ENCODE data around the gene TOP3A.
"Not testable (repeated sequence)": the region's sequence is repeated elsewhere in the genome, so short reads cannot be mapped to it uniquely, and the experiment has no call there.

TOP3A gene

GRCh38 chr17:18314731-18315561 is at the start of gene TOP3A, which contains the start of gene SMCR8:
TSS of gene TOP3A (minus strand) at chr17:18314994. CDS start at chr17:18314778, 216 bp downstream.
TSS of gene SMCR8 (plus strand) at chr17:18315293. CDS start at chr17:18315790, 497 bp downstream.
- peak; percentile 95 to 97 for DNase-seq (ENCODE audit: low read depth in 2 of 2)

- DNase-seq (ENCODE audit: low read depth in 2 of 2): no peak
Measured at GRCh38 chr17:18364166-18364565, 49.4 kb upstream of the TOP3A start.

DNA sequence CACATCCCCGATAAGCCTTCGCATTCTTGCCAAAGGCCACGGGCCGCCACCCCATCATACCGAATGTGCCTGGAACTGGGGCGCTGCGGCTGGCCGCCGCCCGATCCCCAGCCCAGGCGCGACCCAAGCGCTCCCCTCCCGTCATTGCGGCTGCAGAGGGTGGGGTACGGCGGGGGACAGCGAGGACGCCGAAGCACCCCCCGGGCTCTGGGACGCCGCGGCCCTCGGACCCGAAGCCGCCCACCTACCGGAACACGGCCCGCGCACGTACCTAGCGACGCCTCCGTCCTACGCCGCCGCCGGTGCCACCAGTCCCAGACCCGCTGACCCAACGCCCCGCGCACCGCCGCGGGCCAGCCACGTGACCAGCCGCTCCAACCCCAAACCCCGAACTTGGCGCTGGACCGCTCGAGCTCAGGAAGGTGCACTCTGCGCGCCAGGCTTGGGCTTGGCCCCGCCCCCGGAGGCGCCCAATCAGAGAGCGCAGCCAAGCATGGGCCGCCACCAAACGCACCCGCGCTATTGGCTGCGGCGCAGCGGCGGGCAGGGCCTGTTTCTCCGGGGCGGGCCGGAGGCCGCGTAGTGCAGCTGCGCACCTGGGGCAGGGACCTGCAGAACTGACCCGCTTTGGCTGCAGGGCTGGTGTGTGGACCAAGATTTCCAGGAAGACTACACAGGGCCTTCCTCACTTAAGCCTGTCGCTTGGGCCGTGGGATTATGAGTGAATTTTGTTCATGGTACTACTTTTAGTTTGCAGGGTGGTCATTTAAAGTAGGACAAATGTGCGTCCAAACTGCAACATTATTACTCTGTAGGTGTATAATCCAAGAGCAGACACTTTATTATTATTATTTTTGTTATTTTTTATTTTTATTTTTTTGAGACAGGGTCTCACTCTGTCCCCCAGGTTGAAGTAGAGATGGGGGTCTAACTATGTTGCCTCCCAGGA is 48.6 kb upstream of the TOP3A start, which contains the start of gene SHMT1:
TSS of gene SHMT1 (minus strand) at position 450 of the 949 bp plus-strand sequence. CDS start 7,569 bp downstream, outside the sequence.
- DNase-seq (ENCODE audit: low read depth in 2 of 2): peak; percentile 89 to 93

DNA sequence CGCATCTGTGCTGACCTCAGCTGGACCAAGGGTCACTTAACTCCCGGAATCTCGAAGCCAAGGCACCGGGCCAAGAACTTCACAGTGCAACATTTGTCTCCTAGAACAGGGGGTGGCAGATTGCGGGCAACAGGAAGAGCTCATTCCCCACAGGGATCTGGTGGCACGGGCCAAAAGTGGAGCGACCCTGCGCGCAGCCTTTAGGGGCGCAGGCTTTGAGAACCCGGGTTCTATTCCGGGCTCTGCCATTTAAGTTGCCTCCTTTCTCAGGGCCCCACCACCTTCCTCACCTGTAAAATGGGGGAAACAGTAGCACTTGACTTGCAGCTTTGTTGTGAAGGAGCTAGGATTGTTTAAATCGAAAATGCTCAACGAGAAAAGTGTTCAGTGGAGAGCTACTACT is 47.9 kb upstream of the TOP3A start:
- no peak for DNase-seq (ENCODE audit: low read depth in 2 of 2)

DNA sequence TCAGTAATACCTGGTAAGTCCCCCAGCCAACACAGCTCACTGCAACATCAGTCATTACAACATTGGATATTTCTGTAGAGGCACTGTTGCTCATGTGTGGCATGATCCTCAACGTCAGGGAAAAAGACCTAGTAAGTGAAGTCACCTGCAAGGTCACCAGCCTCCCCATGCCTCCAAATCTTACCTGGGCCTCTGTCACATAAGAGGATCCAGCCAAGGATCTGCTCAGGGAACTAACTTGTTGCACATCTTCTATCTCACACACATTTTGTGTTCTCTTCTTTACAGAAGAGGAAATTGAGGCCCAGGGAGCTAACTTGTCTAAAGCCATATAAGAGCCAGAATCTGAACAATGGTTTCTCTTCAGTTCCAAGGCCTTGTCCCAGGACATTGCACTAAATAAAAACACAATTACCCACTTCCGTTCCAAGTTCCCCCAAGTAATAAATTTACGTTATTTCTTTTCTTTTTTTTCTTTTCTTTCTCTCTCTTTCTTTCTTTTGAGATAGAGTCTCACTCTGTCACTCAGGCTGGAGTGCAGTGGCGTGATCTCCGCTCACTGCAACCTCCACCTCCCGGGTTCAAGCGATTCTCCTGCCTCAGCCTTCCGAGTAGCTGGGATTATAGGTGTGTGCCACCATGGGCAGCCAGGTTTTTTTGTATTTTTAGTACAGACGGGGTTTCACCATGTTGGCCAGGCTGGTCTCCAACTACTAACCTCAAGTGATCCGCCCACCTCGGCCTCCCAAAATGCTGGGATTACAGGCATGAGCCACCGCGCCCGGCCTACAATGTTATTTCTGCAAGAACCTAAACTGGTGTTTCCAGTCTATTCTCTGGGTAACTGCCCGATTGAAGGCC is 47.3 kb upstream of the TOP3A start:
- no peak for DNase-seq (ENCODE audit: low read depth in 2 of 2)

GRCh38 chr17:18360518-18360917 is 45.7 kb upstream of the TOP3A start:
- no peak for DNase-seq (ENCODE audit: low read depth in 2 of 2)

- no peak for DNase-seq (ENCODE audit: low read depth in 2 of 2)
Measured at GRCh38 chr17:18356624-18357023, 41.8 kb upstream of the TOP3A start.

DNA sequence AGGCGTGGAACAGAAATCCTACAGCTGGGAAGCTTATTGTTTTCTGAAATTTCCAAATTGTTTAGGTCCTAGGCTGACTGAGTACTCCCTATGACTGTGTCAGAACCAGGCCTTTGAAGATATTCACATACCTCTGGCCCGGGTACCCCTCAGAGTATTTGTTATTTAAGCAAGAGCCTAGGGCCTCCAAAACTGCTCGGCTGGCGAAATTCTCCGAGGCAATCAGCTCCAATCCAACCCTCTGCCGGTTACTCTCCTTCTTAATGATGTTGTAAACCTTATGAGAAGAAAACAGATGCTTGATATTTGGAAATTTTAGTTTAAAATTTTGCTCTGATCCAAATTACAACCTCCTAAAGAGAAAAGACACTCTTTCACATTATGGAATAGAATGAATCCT is 38.7 kb upstream of the TOP3A start:
- DNase-seq (ENCODE audit: low read depth in 2 of 2): no peak

DNA sequence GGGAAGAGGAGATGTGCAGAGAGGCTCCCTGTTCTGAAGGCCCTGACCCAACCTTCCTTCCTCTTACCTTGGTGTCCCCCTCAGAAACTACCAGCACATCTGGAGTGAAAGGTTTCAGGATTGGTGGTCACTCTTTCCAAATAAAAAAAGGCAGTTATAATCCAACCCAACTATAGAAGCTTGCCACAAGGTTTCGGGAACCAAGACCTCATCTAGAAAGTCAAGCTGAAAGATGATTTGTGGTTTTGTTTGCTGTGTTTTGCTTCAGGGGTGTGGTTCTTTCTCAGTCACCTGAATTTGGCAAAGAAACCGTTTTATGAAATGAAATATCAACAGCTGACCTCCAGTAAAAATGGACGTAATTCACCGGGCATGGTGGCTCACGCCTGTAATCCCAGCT is 29.2 kb upstream of the TOP3A start:
- no peak for DNase-seq (ENCODE audit: low read depth in 2 of 2)

DNA sequence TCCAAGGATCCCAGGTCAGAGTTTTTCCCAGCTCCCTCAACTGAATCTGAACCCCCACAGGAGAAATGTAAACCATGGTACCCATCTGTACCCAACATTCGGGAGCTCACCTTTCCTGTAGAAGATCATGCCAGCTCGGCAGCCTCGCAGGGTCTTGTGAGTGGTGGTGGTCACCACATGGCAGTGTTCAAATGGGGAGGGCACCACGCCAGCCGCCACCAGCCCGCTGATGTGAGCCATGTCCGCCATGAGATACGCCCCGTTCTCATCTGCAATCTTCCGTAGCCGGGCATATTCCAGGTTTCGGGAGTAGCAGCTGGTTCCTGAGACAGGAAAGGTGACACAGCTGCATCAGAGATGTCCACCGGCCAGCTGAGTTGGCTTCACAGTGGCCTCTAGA is 25.1 kb upstream of the TOP3A start:
- DNase-seq (ENCODE audit: low read depth in 2 of 2): no peak

DNA sequence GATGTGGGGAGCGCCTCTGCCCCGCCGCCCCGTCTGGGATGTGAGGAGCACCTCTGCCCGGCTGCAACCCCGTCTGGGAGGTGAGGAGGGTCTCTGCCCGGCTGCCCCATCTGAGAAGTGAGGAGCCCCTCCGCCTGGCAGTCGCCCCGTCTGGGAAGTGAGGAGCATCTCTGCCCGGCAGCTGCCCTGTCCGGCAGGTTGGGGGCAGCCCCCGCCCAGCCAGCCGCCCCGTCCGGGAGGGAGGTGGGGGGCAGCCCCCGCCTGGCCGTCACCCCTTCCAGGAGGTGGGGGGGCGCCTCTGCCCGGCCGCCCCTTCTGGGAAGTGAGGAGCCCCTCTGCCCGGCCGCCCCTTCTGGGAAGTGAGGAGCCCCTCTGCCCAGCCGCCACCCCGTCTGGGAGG is 23.4 kb upstream of the TOP3A start:
- DNase-seq (ENCODE audit: low read depth in 2 of 2): not testable (repeated sequence)

DNA sequence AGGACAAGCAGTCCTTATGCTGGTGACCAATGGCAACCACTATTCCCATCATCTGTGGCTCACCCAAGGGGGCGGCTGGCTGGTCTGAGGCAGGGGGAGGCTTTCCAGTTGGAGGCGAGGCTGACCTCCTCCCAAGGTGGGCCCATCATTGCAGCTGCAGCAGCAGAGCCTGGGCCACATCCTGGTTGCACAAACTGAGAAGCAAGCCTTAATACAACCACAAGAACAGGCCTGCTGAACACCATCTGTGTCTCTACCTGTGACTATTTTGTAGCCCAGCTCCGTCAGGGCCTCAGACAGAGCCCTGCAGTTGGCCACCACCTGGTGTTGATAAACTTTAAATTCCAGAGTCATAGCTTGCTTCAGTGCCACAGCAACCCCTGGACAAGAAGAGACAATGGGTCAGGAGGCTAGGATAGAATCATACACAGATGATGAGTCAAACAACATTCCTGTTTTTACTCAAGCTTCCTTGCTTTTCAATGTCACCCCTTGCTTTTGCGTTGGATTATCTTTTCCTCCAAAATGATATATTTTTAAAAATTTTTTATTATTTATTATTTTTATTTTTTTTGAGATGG is 18.2 kb upstream of the TOP3A start:
- no peak for DNase-seq (ENCODE audit: low read depth in 2 of 2)

GRCh38 chr17:18331879-18332278 is 17.1 kb upstream of the TOP3A start:
- no peak for DNase-seq (ENCODE audit: low read depth in 2 of 2)

GRCh38 chr17:18328643-18329204 is 13.9 kb upstream of the TOP3A start:
- no peak for DNase-seq (ENCODE audit: low read depth in 2 of 2)

DNA sequence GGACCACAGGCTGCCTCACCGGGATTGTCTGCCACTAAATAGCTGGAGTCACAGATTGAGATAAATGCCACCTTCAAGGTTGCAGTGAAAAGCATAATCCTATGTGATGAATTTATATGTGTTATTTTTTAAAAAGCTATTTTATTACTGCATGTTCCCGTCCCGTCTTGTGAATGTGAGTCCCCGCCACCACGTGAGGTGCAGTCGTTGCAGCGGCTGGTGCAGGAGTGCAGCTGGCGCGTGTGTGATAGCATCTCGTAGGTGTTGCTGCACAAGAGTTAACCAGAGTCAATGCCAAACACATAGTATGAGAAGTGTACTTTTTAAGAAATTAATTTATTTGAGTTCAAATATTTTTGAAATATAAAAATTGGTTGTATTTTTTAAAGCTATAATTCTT is 12.8 kb upstream of the TOP3A start:
- no peak for DNase-seq (ENCODE audit: low read depth in 2 of 2)

DNA sequence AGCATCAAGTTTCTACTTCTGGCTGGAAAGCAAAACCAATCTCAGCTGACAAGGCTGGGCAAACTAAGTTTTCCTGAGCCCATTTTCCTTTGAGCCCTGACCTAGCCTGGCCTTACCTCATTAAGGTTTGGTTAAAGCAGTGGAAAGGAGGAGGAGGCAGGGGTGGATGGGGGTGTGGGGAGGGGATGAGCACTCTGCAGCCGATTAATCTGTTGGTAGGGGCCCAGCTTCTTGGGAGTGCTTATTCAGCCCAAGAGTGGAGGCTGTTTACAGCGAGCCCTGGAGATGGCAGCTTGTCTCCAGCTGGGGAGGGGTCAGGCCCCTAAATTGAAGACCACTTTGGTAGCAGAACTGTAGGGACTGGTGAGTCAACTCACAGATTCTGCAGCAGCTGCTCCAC is 12.3 kb upstream of the TOP3A start:
- DNase-seq (ENCODE audit: low read depth in 2 of 2): no peak

DNA sequence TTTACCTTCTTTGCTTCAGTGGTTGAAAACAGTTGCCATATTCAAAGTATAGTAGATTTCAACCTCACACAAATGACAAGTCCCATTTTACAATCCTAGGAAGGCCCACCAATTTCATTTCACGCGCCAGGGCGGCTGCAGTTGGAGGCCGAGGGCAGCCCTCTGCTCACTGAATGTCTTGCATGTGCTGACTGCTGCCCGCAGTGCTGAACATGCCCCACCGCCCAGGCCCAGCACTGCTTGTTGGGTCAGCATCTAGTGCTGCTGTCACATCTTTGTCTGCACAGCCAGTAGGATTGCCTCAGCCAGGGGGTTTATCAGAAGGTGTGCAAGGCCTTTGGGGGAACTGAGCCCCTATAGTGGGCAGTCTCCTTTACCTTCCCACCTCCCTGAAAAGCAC is 11.8 kb upstream of the TOP3A start:
- no peak for DNase-seq (ENCODE audit: low read depth in 2 of 2)

DNA sequence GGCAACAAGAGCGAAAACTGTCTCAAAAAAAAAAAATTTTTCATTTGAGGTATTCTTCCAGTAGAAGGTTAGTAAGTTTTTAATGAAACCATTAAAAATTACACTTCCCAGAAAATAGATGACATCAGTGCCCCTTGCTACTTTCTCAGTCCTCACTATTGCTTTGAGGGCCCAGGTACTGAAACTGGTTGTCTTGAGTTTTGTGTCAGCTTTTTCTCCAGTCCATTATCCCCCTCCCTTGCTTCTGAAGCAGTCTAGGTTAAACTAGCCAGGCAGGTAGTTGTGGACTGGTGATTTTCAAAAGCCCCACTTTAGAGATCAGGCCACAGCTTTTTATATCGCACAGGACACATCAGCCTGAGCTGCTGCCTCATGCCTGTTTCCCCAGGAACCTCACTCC is 11.2 kb upstream of the TOP3A start:
- DNase-seq (ENCODE audit: low read depth in 2 of 2): no peak

GRCh38 chr17:18324140-18325050 is 9.6 kb upstream of the TOP3A start:
- no peak for DNase-seq (ENCODE audit: low read depth in 2 of 2)

Data from stimulated activated CD8-positive, alpha-beta memory T cell treated with anti-CD3 and anti-CD28 coated beads, Interleukin-2, amount 100 ng/mL, for 48 hours (primary cell).